Subcutaneous adipose tissue (tissue), 4 donors: Measurements from ENCODE around the gene IRAK2. TPM values are rescaled to one million over a fixed set of nuclear protein-coding genes. Genes with fewer than 3 reads are reported as not detected.

Source experiments
- total RNA-seq, 4 donors: library from RNA; depleted of rRNA; stranded (reverse); fragments of >200 nt; gene quantifications; one replicate each; pipeline ENCODE4 v1.1.0, GENCODE V29; 2016
- TF ChIP-seq, protein P1 (sequence below): fragments of 450-650 bp; IDR thresholded peaks from one replicate; pipeline ENCODE4 v1.5.1; 2016; ENCODE audit warnings: low read depth, mild to moderate bottlenecking, control low read depth, antibody characterized with exemption, moderate library complexity

Gene IRAK2, protein sequence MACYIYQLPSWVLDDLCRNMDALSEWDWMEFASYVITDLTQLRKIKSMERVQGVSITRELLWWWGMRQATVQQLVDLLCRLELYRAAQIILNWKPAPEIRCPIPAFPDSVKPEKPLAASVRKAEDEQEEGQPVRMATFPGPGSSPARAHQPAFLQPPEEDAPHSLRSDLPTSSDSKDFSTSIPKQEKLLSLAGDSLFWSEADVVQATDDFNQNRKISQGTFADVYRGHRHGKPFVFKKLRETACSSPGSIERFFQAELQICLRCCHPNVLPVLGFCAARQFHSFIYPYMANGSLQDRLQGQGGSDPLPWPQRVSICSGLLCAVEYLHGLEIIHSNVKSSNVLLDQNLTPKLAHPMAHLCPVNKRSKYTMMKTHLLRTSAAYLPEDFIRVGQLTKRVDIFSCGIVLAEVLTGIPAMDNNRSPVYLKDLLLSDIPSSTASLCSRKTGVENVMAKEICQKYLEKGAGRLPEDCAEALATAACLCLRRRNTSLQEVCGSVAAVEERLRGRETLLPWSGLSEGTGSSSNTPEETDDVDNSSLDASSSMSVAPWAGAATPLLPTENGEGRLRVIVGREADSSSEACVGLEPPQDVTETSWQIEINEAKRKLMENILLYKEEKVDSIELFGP
- 10 to 100 TPM in 3 of 4 donors, 1 to 10 TPM in 1; 6.8 to 20.5 (median 13.7) TPM for total RNA-seq

DNA sequence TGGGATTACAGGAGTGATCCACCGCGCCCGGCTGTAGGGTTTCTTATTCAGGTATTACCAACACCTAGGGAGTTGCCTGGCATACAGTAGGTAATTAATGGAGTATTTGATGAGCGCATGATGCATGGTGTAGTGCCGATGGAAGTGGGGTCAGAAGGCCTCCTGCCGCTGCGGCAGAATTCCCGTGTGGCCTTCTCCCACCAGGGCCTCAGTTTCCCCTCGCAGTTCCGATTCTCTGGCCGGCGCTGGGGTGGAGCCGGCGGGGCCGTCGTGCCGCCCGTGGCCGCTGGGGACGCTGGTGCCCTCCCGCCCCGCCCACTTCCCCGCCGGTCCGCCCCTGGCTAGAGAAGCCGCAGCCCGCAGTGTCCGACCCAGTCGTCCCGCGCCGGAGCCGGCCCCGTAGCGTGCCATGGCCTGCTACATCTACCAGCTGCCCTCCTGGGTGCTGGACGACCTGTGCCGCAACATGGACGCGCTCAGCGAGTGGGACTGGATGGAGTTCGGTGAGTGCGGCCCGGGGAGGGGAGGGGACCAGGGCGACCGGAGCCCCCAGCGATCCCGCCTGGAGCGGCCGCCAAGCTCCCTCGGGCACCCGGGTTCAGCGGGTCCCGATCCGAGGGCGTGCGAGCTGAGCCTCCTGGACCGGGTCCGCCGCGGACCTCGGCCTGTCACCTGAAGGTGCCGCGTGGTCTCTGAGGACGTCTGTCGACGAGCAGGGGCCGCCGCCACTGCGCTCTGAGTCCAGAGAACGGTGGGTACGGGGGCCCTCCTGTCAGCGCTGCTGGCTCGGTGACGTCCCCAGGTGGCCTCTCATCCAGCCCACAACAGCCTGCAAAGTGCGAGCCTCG, at the start of gene IRAK2:
TSS of gene IRAK2 (plus strand) at position 374 of the 848 bp plus-strand sequence. CDS start at position 410, 36 bp downstream.
- TF ChIP-seq, protein P1, sequence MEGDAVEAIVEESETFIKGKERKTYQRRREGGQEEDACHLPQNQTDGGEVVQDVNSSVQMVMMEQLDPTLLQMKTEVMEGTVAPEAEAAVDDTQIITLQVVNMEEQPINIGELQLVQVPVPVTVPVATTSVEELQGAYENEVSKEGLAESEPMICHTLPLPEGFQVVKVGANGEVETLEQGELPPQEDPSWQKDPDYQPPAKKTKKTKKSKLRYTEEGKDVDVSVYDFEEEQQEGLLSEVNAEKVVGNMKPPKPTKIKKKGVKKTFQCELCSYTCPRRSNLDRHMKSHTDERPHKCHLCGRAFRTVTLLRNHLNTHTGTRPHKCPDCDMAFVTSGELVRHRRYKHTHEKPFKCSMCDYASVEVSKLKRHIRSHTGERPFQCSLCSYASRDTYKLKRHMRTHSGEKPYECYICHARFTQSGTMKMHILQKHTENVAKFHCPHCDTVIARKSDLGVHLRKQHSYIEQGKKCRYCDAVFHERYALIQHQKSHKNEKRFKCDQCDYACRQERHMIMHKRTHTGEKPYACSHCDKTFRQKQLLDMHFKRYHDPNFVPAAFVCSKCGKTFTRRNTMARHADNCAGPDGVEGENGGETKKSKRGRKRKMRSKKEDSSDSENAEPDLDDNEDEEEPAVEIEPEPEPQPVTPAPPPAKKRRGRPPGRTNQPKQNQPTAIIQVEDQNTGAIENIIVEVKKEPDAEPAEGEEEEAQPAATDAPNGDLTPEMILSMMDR, result no peak

DNA sequence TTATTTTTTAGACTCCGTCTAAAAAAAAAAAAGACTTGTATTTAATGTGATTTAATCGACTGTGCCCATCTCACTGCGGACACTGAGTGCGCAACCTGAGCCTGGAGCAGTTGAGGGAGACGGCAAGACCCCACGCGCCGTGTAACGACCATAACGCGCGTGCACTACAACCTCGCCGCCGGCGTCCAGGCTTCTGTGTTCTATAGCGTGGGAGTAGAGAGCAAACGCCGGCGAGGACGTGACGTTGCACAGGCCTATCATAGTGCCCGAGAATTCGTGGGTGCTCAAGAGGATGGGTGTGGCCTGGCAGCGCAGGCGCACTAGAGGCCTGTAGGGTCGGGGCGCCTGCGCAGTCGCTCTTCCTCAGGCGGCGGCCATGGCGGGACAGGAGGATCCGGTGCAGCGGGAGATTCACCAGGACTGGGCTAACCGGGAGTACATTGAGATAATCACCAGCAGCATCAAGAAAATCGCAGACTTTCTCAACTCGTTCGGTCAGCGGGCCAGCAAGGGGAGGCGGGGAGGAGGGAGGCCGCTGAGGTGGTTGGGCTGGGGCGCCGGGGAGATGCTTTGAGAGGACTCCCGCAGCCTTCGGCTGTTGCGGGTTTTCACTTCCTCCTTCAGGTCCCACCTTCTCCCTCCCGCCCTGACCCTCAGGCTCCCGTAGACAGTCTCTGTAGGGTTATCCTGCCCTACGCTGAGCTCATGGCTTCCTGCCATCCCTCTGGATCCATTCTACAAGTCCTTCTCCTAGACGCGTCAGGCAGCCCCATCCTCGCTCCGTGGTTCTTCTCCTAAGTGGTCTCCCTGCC, 49.2 kb upstream of the IRAK2 start, which contains the start of gene BRK1:
TSS of gene BRK1 (plus strand) at position 350 of the 812 bp plus-strand sequence. CDS start at position 377, 27 bp downstream.
- TF ChIP-seq, protein P1, result no peak

DNA sequence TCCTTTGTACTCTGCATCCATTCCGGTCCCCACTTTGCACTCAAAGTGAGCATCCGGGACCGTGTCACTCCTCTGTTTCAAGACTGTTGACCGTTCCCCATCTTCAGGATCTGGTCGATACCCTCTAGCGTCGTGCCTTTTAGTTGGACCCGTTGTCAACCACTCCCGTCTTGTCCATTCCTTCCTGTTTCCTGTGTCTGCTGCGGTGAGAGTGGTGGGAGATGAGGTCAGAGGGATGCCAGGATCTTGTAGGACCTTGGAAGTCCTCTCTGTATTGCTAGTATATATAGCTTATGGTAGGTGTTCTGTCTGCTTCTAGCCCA, 48.6 kb upstream of the IRAK2 start:
- TF ChIP-seq, protein P1, result no peak

DNA sequence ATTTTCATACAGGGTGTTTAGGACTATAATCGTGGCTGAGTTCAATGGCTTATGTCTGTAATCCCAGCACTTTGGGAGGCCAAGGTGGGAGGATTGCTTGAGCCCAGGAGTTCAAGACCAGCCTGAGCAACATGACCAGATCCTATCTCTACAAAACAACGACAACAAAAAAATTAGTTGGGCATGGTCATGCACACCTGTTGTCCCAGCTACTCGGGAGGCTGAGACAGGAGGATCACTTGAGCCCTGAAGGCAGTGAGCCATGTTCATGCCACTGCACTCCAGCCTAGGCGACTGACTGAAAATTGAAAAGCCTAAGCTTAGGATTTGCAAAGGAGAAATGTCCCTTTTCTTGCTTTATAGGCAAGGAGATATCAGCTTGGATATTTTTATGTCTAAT, 47.8 kb upstream of the IRAK2 start:
- TF ChIP-seq, protein P1, result no peak

DNA sequence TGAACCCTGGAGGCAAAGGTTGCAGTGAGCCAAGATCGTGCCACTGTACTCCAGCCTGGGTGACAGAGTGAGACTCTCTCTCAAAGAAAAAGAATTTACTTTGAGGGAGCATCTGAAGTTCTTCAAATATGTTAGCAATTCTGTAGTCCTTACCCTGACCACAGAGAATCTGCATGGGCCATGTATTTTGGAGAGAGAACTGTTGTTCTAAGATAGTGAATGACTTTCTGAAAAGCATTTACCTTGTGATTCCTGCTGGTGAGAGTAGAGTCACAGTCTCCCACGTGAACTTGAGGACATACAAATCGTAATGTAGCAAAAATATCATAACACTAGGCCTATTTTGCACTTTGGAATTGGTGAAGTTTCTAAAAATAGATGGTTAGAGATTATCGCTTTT, 45.3 kb upstream of the IRAK2 start:
- TF ChIP-seq, protein P1, result no peak

DNA sequence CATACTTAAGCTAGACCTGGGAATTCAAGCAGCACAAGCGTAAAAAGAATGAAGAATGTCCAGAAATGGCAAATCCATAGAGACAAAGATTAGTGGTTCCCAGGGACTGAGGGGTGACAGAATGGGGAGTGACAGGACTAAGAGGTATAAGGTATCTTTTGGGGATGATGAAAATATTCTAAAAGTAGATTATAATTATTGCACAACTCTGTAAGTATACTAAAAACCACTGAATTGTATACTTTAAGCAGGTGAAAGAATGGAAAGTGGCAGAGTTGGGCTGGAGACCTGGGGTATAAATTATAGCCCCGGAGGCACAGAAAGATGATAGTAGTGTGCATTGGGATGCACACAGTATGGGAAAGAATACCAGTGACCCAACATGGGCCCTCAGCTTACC, 43.7 kb upstream of the IRAK2 start:
- TF ChIP-seq, protein P1, result no peak
